ENCODE measurements around the gene FAM110D.

- no peak for TF ChIP-seq CTCF (IDR thresholded peaks at IDR 0.05)
- TF ChIP-seq POLR2A (IDR thresholded peaks at IDR 0.05): no peak
Measured at GRCh38 chr1:26197813-26198212, 38.9 kb downstream of the FAM110D start.

Measured in thyroid gland (tissue), 4 donors.